Mesenteric fat pad (tissue), 1 donor: ENCODE results near the gene MAP2K2. TPM values are rescaled to one million over a fixed set of nuclear protein-coding genes. Genes with fewer than 3 reads are reported as not detected.

Source experiments
- DNase-seq: peaks from one replicate; pipeline ENCODE4 v3.0.0-alpha.2; 2020; ENCODE audit warnings: low spot score
- total RNA-seq: library from RNA; stranded (reverse); fragmentation: NEBNext Ultra II Directional; extraction: Animal tissue kit (Norgen Biotek cat#: 25700); gene quantifications from one replicate; pipeline ENCODE4 v1.2.1, GENCODE V29; 2021
- donor health status: DM: yes; HTN: yes; CAD: no.

MAP2K2 gene
- total RNA-seq, 1 donor from 2014 or later: 110 TPM

GRCh38 chr19:4045597-4046361, 78.1 kb downstream of the MAP2K2 start:
- no peak for DNase-seq

DNA sequence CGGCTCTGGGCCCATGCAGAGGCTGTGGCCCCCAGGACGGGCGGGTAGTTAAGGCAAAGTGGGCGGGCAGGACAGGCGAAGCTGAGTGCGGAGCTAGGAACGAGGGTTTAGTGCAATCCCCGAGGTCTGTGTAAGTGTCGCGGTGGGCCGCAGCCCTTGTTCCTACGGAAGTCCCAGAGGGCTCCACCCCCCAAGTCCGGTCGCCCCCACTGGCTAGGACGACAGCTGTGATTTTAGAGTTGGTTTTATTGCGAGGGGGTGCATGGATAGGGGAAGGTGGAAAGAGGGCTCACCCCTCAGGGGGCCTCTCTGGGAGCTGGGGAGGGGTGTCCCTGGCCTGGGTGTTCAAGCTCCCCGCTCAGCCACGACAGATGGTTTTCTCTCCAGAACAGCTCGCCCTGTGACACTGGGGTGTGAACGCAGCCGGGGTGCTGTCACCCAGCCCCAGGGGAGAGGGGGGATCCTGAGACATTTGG, 78.9 kb downstream of the MAP2K2 start:
- no peak for DNase-seq

DNA sequence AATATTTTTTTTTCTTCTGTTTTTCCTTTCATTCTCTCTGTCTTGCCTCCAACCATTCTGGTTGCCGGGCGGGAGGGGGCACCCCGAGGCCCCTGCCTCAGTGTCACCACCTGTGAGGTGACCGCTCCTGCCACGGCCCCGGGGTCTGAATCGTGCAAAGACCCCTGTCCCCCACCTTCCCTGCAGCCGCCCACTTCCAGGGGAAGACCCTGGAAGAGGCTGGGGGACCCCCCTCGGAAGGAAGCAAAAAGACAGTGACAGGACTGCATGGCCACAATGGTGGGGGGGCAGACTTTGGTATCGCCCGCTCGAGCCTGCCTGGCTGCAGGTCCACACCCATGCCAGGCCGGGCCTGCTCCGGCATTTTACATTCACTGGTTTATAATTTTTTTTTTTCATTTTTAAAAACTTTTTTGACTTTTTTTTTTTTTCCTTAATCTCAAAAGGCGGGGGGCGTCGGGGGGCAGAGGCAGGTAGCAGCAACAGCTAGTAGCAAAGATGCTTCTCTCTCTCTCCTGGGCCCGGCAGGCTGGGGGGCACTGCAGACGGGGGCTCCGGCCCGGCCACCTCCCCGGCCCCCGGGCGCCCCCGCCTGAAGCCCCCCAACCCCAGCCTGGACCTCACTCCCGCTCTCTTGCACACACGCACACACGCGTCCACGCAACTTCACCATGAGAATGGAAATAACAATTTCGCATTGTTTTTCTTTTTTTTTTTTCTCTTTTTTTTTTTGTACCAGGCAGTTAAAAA, 79.8 kb downstream of the MAP2K2 start:
- DNase-seq: no peak

GRCh38 chr19:4043401-4043800, 80.5 kb downstream of the MAP2K2 start:
- no peak for DNase-seq

DNA sequence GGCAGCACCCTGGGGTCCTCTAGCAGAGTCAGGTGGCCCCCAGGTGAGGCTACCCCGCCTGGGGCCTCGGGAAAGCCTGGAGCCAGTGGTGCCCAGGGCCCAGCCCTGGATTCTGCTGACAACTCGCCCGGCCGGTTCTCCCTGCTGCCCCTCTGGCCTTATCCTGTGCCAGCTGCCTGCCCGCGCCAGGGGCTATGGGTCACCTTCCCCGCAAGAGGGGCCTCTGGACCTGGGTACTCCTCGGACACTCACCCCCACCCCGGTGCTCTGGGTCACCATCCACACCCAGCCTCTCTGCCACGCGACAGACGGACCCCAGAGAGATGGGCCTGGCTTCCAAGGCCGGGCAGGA, 81.2 kb downstream of the MAP2K2 start:
- no peak for DNase-seq

DNA sequence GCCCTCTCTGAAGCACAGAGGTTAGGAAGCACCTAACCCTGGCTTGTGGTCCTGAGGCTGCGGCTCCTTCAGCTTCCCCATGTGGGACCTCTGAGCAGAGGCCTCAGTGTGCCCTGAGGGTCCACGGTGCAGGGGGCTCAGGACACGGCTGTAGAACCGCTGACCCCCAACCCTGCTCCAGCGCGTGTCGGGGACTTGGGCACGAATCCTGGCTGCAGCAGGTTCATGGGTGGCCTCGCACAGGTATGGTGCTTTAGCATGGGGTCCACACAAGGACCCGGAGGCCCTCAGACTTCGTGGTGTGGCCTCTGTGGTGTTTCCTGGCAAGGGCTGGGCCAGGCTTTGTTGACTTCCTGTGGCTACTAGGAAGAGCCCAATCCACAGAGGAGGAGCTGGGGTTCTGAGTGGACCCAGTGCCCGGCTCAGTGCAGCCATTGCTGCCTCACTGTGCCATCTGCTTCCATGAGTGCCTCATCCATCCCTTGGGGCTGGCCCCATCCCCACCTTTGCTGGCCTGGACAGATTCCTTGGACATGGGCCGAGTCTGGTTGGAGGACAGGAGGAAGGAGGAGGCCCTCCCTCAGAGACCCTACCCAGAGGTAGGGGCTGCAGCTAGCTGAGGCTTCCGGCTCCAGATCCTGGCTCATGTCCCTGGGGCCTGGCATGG, 81.7 kb downstream of the MAP2K2 start:
- DNase-seq: no peak

Other genes with a start within 250 kb of the MAP2K2 start
- not detected for gene ATCAY, start 243.4 kb downstream of the MAP2K2 start, total RNA-seq
- gene NMRK2, start 191.1 kb downstream of the MAP2K2 start, total RNA-seq: not detected
- gene DAPK3, start 153.0 kb downstream of the MAP2K2 start, total RNA-seq: 56.5 TPM
- 2,131 TPM for gene EEF2, start 138.7 kb downstream of the MAP2K2 start, total RNA-seq
- 17.9 TPM for gene PIAS4, start 116.4 kb downstream of the MAP2K2 start, total RNA-seq
- 51.2 TPM for gene ZBTB7A, start 57.2 kb downstream of the MAP2K2 start, total RNA-seq
- 1.00 TPM for gene CREB3L3, start 29.5 kb upstream of the MAP2K2 start, total RNA-seq
- 20.7 TPM for gene SIRT6, start 58.4 kb upstream of the MAP2K2 start, total RNA-seq
- gene ANKRD24, start 58.6 kb upstream of the MAP2K2 start, total RNA-seq: 1.4 TPM
- gene EBI3, start 105.4 kb upstream of the MAP2K2 start, total RNA-seq: 5.8 TPM
- gene YJU2, start 123.0 kb upstream of the MAP2K2 start, total RNA-seq: 15.1 TPM
- gene SHD, start 155.1 kb upstream of the MAP2K2 start, total RNA-seq: not detected
- gene TMIGD2, start 178.3 kb upstream of the MAP2K2 start, total RNA-seq: 0.45 TPM
- gene FSD1, start 180.5 kb upstream of the MAP2K2 start, total RNA-seq: not detected
- 3.0 TPM for gene STAP2, start 214.7 kb upstream of the MAP2K2 start, total RNA-seq
- 14.4 TPM for gene MPND, start 219.4 kb upstream of the MAP2K2 start, total RNA-seq